ENCODE results near the gene AMZ1.
"Not testable (repeated sequence)": the region's sequence is repeated elsewhere in the genome, so short reads cannot be mapped to it uniquely, and the experiment has no call there.

Gene AMZ1

DNA sequence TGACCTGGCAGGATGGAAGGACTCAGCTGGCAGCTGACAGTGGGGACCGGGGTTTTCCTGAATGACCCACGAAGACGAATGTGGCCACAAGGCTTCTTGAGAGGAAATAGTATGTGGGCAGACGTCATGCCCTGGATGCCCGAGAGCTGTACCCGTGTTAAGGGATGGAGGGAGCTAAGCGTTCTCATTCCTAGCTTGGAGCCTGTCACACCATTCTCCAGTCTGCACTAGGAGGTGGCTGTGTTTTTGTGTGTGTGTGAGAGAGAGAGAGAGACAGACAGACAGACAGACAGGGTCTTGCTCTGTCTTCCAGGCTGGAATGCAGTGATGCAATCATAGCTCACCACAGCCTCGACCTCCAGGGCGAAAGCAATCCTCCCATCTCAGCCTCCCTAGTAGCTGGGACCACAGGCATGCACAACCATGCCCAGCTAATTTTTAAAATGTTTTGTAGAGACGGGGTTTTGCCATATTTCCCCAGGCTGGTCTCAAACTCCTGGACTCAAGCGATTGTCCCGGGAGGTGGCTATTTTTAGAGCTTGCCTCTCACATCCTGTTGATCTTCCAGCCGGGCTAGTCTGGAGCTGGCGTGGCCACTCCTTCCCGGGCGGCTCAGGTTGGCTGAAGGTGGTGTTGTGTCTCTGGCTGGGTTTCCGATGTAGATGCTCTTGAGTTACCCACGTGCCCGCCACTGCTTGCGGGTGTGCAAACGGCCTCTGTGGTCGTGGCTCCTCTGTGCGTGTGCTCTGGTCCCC, 2.1 kb downstream of the AMZ1 start:
- Histone ChIP-seq H3K9ac (no peak overlapping the region), H3K9me3 (no peaks in the 10 kb centered on the region), H3K36me3 (no peaks in the 10 kb centered on the region), H3K27me3 (peaks cover 60% of the 10 kb centered on the region), H4K20me1 (peaks cover 20% of the 10 kb centered on the region; the same call in 1 of the 2 replicates), H3K4me1 (peaks cover 58% of the 10 kb centered on the region), H3K4me3 (no peak overlapping the region), H3K27ac (no peak overlapping the region), H3K4me2 (peak overlapping the region; percentile 79)
- peak; percentile 45; the same call in 1 of the 2 replicates for TF ChIP-seq Cebpa-rat (IDR thresholded peaks at IDR 0.05)

DNA sequence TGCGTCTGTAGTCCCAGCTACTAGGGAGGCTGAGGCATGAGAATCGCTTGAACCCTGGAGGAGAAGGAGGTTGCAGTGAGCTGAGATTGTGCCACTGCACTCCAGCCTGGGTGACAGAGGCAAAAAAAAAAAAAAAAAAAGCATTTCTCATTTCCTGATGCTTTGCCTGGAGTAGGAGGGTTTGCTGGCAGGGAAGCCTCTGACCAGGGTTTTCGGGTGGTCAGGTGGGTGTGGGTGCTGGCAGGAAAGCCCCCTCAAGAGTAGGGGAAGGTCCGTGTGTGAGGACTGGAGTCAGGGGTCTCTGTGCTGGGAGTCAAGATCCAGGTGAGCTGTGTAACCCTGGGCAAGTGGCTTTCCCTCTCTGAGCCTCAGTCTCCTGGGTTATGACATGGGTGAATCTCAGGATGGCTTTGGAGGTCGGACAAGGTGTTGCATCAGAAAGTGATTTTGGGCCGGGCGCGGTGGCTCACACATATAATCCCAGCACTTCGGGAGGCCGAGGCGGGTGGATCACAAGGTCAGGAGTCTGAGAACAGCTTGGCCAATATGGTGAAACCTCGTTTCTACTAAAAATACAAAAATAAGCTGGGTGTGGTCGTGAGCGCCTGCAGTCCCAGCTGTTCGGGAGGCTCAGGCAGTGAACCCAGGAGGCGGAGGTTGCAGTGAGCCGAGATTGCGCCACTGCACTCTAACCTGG, 3.2 kb downstream of the AMZ1 start:
- Histone ChIP-seq H3K4me1 (peaks cover 66% of the 10 kb centered on the region), H3K4me2 (no peak overlapping the region), H3K36me3 (no peaks in the 10 kb centered on the region), H3K27ac (no peak overlapping the region), H4K20me1 (peaks cover 20% of the 10 kb centered on the region; the same call in 1 of the 2 replicates), H3K9ac (no peak overlapping the region), H3K27me3 (peaks cover 55% of the 10 kb centered on the region), H3K9me3 (no peaks in the 10 kb centered on the region), H3K4me3 (no peak overlapping the region)
- TF ChIP-seq Cebpa-rat (IDR thresholded peaks at IDR 0.05), result no peak

DNA sequence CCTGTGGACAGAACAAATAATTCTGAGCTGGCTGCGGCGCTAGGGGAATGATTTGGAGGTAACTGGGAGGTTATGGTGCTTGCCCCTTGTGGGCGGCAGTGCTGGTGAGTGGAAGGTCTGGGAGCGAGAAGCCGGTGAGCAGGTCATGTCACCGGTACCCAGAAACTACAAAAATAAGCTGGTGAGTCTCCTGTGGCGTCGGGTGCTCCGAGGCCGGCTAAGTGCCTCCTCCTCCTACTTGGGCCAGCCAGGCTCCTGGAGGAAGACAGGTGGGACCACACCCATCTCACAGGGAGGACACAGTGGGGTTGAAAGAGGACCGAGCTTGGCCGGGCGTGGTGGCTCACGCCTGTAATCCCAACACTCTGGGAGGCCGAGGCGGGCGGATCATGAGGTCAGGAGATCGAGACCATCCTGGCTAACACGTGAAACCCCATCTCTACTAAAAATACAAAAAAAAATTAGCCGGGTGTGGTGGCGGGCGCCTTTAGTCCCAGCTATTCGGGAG, 4.0 kb downstream of the AMZ1 start:
- not testable (repeated sequence) for H3K4me3 ChIP-seq, H3K9me3 ChIP-seq, H3K9ac ChIP-seq, H3K4me2 ChIP-seq, H3K27ac ChIP-seq, H3K36me3 ChIP-seq
- H3K27me3 ChIP-seq, result peaks cover 47% of the 10 kb centered on the region
- H4K20me1 ChIP-seq, result peaks cover 20% of the 10 kb centered on the region; the same call in 1 of the 2 replicates
- H3K4me1 ChIP-seq, result peaks cover 71% of the 10 kb centered on the region

DNA sequence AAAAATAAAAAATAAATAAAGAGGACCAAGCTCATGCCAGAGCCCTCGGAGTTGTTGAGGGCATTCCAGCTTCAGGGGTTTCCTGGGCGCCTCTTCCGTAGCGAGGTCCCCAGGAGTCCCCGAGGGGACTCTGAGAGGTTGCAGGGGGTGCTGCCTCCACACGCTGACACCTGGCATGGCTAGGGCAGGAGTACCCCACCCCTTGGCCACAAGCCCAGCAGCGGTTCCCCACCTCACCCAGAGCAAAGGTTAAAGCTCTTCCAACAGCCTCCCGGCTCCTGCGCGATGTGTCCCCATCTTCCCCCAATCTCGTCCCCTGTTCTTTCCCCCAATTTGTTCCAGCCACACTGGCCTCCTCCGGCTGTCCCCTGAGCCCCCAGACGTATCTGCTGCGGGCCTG, 4.5 kb downstream of the AMZ1 start:
- Histone ChIP-seq H3K4me2 (peak overlapping the region; percentile 41), H3K4me3 (no peak overlapping the region), H3K27me3 (peaks cover 42% of the 10 kb centered on the region), H3K9ac (no peak overlapping the region), H3K9me3 (no peaks in the 10 kb centered on the region), H3K36me3 (no peaks in the 10 kb centered on the region), H3K27ac (no peak overlapping the region), H3K4me1 (peaks cover 72% of the 10 kb centered on the region), H4K20me1 (peaks cover 16% of the 10 kb centered on the region; the same call in 1 of the 2 replicates)
- TF ChIP-seq Cebpa-rat (IDR thresholded peaks at IDR 0.05), result no peak

DNA sequence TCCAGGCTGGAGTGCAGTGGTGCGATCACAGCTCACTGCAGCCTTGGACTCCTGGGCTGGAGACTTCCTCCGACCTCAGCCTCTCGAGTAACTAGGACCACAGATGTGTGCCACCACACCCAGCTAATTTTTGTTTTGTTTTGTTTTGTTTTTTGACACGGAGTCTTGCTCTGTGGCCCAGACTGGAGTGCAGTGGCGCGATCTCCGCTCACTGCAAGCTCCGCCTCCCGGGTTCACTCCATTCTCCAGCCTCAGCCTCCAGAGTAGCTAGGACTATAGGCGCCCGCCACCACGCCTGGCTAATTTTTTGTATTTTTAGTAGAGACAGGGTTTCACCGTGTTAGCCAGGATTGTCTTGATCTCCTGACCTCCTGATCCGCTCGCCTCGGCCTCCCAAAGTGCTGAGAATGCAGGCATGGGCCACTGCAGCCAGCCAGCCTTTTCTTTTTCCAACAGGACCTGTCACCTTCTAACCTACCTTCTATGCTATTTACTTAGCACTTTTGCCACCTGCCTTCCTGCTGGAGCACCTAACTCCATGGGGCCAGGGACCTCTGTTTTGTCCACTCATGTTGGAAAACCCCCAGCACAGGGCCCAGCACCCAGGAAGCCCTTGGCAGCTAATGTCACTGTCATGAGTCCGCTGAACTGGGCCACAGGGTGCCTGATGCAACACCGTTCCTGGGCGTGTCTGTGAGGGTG, 5.6 kb downstream of the AMZ1 start:
- not testable (repeated sequence) for H3K36me3 ChIP-seq, H3K9me3 ChIP-seq, H3K27ac ChIP-seq, H3K4me3 ChIP-seq, H3K9ac ChIP-seq, H4K20me1 ChIP-seq
- Histone ChIP-seq H3K27me3 (peaks cover 31% of the 10 kb centered on the region), H3K4me1 (peaks cover 72% of the 10 kb centered on the region), H3K4me2 (peak overlapping the region; percentile 41)

DNA sequence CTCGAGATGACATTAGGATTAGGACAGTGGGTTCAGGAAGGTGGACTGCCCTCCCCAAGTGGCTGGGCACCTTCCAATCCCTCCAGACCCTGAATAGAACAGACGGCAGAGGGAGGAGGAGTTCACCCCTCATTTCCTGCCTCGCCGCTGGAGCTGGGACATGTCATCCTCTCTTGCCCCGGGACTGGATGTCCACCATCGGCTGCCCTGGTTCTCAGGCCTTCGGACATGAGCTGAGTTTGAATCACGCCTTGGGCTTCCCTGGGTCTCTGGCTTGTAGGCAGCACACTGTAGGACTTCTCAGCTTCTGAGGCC, 6.1 kb downstream of the AMZ1 start:
- not testable (repeated sequence) for H3K27ac ChIP-seq, H3K9me3 ChIP-seq, H3K4me3 ChIP-seq, H3K36me3 ChIP-seq, H3K9ac ChIP-seq, H4K20me1 ChIP-seq
- H3K4me2 ChIP-seq, result peak overlapping the region; percentile 41; the same call in 1 of the 2 replicates
- H3K27me3 ChIP-seq, result peaks cover 26% of the 10 kb centered on the region
- peaks cover 72% of the 10 kb centered on the region for H3K4me1 ChIP-seq

DNA sequence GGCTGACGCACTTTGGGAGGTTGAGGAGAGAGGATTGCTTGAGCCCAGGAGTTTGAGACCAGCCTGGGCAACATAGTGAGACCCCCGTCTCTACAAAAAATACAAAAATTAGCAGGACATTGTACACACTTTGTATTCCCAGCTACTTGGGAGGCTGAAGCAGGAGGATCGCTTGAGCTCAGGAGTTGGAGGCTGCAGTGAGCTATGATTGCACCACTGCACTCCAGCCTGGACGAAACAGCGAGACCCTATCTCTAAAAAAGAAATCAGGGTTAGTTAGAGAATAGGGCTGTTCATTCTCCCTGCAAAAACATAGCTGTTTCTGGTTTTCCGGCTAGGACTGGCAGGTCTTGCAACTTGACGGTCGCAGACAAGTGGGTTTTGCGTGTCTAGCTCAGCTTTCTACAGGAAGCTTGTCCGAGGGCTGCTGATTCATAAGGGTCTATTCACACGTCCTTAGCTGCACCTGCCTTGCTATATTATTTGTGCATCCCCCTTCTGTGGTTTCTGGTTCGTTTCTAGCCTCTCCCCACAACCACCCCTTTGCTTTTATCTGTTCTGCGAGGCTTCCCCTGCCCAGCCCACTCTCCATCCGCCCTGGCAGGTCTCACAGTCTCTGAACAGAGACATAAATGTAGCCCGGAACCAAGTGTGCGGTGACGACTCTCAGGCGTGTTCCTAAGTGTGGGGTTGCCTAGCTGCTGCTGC, 10.7 kb downstream of the AMZ1 start:
- H3K9ac ChIP-seq, result 0 out of 2 replicates have a peak overlapping the region, but pooled peaks have one; percentile 36
- H3K9me3 ChIP-seq, result no peaks in the 10 kb centered on the region
- H4K20me1 ChIP-seq, result no peaks in the 10 kb centered on the region
- peak overlapping the region; percentile 65 for H3K27ac ChIP-seq
- H3K4me1 ChIP-seq, result peaks cover 84% of the 10 kb centered on the region
- H3K27me3 ChIP-seq, result no peaks in the 10 kb centered on the region
- H3K4me3 ChIP-seq, result peak overlapping the region; percentile 27; the same call in 1 of the 2 replicates
- H3K36me3 ChIP-seq, result no peaks in the 10 kb centered on the region
- H3K4me2 ChIP-seq, result peak overlapping the region; percentile 84
- no peak for TF ChIP-seq Cebpa-rat (IDR thresholded peaks at IDR 0.05)

DNA sequence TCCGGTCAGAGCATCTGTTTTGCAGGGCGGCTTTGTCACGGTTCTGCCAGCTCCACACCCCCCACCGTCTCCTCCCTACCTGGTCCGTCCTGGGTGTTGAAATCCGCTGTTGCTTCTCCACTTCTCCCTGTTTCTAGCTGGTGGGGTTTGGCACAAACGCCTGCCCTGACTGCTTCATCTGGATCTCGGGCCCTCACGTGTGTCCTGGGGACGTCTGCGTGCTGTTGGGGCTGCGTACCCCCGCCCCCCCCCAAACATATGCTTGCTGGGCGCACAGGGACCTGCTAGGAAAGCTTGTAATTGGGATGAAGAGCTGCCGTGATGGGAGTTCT, 11.3 kb downstream of the AMZ1 start:
- Histone ChIP-seq H3K4me2 (peak overlapping the region; percentile 84), H3K9ac (peak overlapping the region; percentile 36; the same call in 1 of the 2 replicates)

DNA sequence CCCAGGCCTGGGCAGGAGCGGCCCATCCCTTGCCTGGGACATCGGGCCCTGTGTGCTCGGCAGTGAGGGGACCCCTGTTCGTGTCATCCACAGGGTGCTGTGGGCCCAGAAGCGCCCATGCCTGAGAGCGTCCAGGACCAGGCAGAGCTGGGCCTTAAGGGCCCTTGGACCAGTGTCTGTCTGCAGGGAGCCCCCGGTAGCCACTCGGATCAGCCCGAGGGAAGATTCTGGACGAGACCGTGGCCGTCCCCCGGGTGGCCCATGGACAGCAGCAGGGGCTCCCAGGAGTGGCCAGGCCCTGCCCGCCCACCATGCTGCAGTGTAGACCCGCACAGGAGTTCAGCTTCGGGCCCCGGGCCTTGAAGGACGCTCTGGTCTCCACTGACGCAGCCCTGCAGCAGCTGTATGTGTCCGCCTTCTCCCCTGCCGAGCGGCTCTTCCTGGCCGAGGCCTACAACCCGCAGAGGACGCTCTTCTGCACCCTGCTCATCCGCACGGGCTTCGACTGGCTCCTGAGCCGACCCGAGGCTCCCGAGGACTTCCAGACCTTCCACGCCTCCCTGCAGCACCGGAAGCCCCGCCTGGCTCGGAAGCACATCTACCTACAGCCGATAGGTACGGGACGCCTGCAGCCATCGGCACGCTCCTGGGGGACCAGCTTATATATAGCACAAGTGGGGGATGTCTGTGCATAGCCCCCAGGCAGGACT, 12.3 kb downstream of the AMZ1 start:
- Histone ChIP-seq H3K4me1 (peaks cover 82% of the 10 kb centered on the region), H3K4me3 (peak overlapping the region; percentile 27; the same call in 1 of the 2 replicates), H3K27me3 (no peaks in the 10 kb centered on the region), H3K9me3 (no peaks in the 10 kb centered on the region; the same call in 1 of the 2 replicates), H3K4me2 (peak overlapping the region; percentile 84), H3K27ac (peak overlapping the region; percentile 65), H3K9ac (peak overlapping the region; percentile 36; the same call in 1 of the 2 replicates), H4K20me1 (no peaks in the 10 kb centered on the region), H3K36me3 (no peaks in the 10 kb centered on the region)
- no peak for TF ChIP-seq Cebpa-rat (IDR thresholded peaks at IDR 0.05)

More for the DNA sequence above, 11.3 kb downstream of the AMZ1 start:
- peak overlapping the region; percentile 27 for H3K4me3 ChIP-seq
- H3K27ac ChIP-seq, result peak overlapping the region; percentile 65
- H3K27me3 ChIP-seq, result no peaks in the 10 kb centered on the region
- H3K9me3 ChIP-seq, result no peaks in the 10 kb centered on the region
- no peaks in the 10 kb centered on the region for H4K20me1 ChIP-seq
- no peaks in the 10 kb centered on the region for H3K36me3 ChIP-seq
- TF ChIP-seq Cebpa-rat (IDR thresholded peaks at IDR 0.05), result no peak
- peaks cover 78% of the 10 kb centered on the region for H3K4me1 ChIP-seq

Measured in BLaER1 (cell line).